Neural cell (in vitro differentiated cells): Measurements from ENCODE around the gene SLC6A17. TPM values are rescaled to one million over a fixed set of nuclear protein-coding genes. Genes with fewer than 3 reads are reported as not detected.

Experiments
- H2AFZ ChIP-seq: fragments of 200-600, 300-800 bp; sonication (generic), shearing (Covaris generic); 2 replicates; pipeline ENCODE4 v1.6.0; 2014; ENCODE audit warnings: low read depth, mild to moderate bottlenecking, antibody characterized with exemption, low read length, moderate library complexity
- H3F3A ChIP-seq: fragments of 200-600 bp; shearing (Covaris generic); 2 replicates; pipeline ENCODE4 v1.6.1; 2016; ENCODE audit warnings: mild to moderate bottlenecking, moderate library complexity, mixed read lengths, antibody characterized with exemption, low read length; ENCODE audit not compliant: insufficient read depth, poor library complexity, severe bottlenecking
- H3K27ac ChIP-seq: fragments of 200-600, 300-800 bp; sonication (generic), shearing (Covaris generic); 2 replicates; pipeline ENCODE4 v1.5.1; 2014; ENCODE audit warnings: mild to moderate bottlenecking, low read length, moderate library complexity
- H3K27me3 ChIP-seq: fragments of 300-800, 200-600 bp; sonication (generic), shearing (Covaris generic); 2 replicates; pipeline ENCODE4 v1.6.0; 2014; ENCODE audit warnings: mild to moderate bottlenecking, low read depth, low read length, moderate library complexity; ENCODE audit not compliant: insufficient read depth
- H3K36me3 ChIP-seq: fragments of 300-800, 200-600 bp; sonication (generic), shearing (Covaris generic); 2 replicates; pipeline ENCODE4 v1.5.1; 2014; ENCODE audit warnings: mild to moderate bottlenecking, antibody characterized with exemption, low read length, moderate library complexity; ENCODE audit not compliant: insufficient read depth
- H3K4me2 ChIP-seq: fragments of 300-800, 200-600 bp; sonication (generic), shearing (Covaris generic); 2 replicates; pipeline ENCODE4 v1.6.0; 2014; ENCODE audit warnings: mild to moderate bottlenecking, low read length
- H3K4me3 ChIP-seq: fragments of 300-800, 200-600 bp; sonication (generic), shearing (Covaris generic); 2 replicates; pipeline ENCODE4 v1.5.1; 2014; ENCODE audit warnings: mild to moderate bottlenecking, low read length, moderate library complexity
- H3K79me2 ChIP-seq: fragments of 200-600 bp; shearing (Covaris generic); replicated peaks from 2 replicates; pipeline ENCODE4 v1.6.0; 2014; ENCODE audit warnings: mild to moderate bottlenecking, low read length, moderate library complexity; ENCODE audit not compliant: insufficient read depth
- H3K9ac ChIP-seq: fragments of 300-800, 200-600 bp; sonication (generic), shearing (Covaris generic); 2 replicates; pipeline ENCODE4 v1.6.1; 2016; ENCODE audit warnings: mild to moderate bottlenecking, low read length, mixed read lengths
- H3K9me2 ChIP-seq: fragments of 200-600 bp; shearing (Covaris generic); 2 replicates; pipeline ENCODE4 v1.6.1; 2016; ENCODE audit warnings: mild to moderate bottlenecking, low read length, mixed read lengths; ENCODE audit not compliant: insufficient read depth
- H3K9me3 ChIP-seq: fragments of 200-600, 300-800 bp; sonication (generic), shearing (Covaris generic); 2 replicates; pipeline ENCODE4 v1.6.1; 2016; ENCODE audit warnings: mild to moderate bottlenecking, mixed run types, low read length, moderate library complexity, mixed read lengths
- H4K20me1 ChIP-seq: fragments of 200-600 bp; shearing (Covaris generic); 2 replicates; pipeline ENCODE4 v1.6.1; 2016; ENCODE audit warnings: mild to moderate bottlenecking, mixed run types; ENCODE audit not compliant: insufficient read depth
- EP300 ChIP-seq: fragments of 450-650 bp; conservative IDR thresholded peaks from 2 replicates; pipeline ENCODE4 v1.6.1; 2014; ENCODE audit warnings: antibody characterized with exemption, mild to moderate bottlenecking, moderate library complexity; ENCODE audit not compliant: poor library complexity, severe bottlenecking
- EZH2 ChIP-seq: fragments of 200-600, 300-800 bp; shearing (Covaris generic), sonication (generic); IDR thresholded peaks from 2 replicates; pipeline ENCODE4 v1.6.1; 2014; ENCODE audit warnings: antibody characterized with exemption, low read length, borderline replicate concordance, mild to moderate bottlenecking; ENCODE audit not compliant: insufficient read depth, poor library complexity, severe bottlenecking
- MXI1 ChIP-seq: fragments of 450-650 bp; conservative IDR thresholded peaks from 2 replicates; pipeline ENCODE4 v1.6.1; 2014; ENCODE audit warnings: antibody characterized with exemption, mild to moderate bottlenecking; ENCODE audit not compliant: poor library complexity, severe bottlenecking
- POLR2AphosphoS5 ChIP-seq: IDR thresholded peaks from 2 replicates; pipeline ENCODE4 v1.6.1; 2012
- RAD21 ChIP-seq: fragments of 450-650 bp; conservative IDR thresholded peaks from 2 replicates; pipeline ENCODE4 v1.6.1; 2014; ENCODE audit warnings: antibody characterized with exemption, mild to moderate bottlenecking, moderate library complexity
- SMC3 ChIP-seq: fragments of 450-650 bp; conservative IDR thresholded peaks from 2 replicates; pipeline ENCODE4 v1.6.1; 2014; ENCODE audit warnings: antibody characterized with exemption, mild to moderate bottlenecking, moderate library complexity; ENCODE audit not compliant: poor library complexity
- TAF1 ChIP-seq: IDR thresholded peaks from 2 replicates; pipeline ENCODE4 v1.6.1; 2012; ENCODE audit warnings: low read depth
- polyA plus RNA-seq: library from polyadenylated mRNA; depleted of rRNA; stranded (reverse); fragments of >200 nt; gene quantifications from 2 replicates; pipeline ENCODE4 v1.2.3, GENCODE V29; 2014
- TF ChIP-seq, protein P1 (sequence below): fragments of 450-650 bp; IDR thresholded peaks from 2 replicates; pipeline ENCODE4 v1.5.1; 2014; ENCODE audit warnings: antibody characterized with exemption, mild to moderate bottlenecking, moderate library complexity; ENCODE audit not compliant: poor library complexity, severe bottlenecking
- TF ChIP-seq, protein P2 (sequence below): IDR thresholded peaks from 2 replicates; pipeline ENCODE4 v1.6.1; 2012; ENCODE audit warnings: borderline replicate concordance

SLC6A17 gene
- polyA plus RNA-seq, 1 donor from 2014 or later = 3.5 TPM

- no peak overlapping the region for H3K27ac ChIP-seq
- no peak for TF ChIP-seq SMC3
- TF ChIP-seq, protein P1, sequence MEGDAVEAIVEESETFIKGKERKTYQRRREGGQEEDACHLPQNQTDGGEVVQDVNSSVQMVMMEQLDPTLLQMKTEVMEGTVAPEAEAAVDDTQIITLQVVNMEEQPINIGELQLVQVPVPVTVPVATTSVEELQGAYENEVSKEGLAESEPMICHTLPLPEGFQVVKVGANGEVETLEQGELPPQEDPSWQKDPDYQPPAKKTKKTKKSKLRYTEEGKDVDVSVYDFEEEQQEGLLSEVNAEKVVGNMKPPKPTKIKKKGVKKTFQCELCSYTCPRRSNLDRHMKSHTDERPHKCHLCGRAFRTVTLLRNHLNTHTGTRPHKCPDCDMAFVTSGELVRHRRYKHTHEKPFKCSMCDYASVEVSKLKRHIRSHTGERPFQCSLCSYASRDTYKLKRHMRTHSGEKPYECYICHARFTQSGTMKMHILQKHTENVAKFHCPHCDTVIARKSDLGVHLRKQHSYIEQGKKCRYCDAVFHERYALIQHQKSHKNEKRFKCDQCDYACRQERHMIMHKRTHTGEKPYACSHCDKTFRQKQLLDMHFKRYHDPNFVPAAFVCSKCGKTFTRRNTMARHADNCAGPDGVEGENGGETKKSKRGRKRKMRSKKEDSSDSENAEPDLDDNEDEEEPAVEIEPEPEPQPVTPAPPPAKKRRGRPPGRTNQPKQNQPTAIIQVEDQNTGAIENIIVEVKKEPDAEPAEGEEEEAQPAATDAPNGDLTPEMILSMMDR = no peak
- no peak for TF ChIP-seq POLR2AphosphoS5
- TF ChIP-seq RAD21 = no peak
- TF ChIP-seq MXI1 = no peak
- no peak for TF ChIP-seq TAF1
- no peak for TF ChIP-seq EZH2
- TF ChIP-seq EP300 = no peak
- TF ChIP-seq, protein P2, sequence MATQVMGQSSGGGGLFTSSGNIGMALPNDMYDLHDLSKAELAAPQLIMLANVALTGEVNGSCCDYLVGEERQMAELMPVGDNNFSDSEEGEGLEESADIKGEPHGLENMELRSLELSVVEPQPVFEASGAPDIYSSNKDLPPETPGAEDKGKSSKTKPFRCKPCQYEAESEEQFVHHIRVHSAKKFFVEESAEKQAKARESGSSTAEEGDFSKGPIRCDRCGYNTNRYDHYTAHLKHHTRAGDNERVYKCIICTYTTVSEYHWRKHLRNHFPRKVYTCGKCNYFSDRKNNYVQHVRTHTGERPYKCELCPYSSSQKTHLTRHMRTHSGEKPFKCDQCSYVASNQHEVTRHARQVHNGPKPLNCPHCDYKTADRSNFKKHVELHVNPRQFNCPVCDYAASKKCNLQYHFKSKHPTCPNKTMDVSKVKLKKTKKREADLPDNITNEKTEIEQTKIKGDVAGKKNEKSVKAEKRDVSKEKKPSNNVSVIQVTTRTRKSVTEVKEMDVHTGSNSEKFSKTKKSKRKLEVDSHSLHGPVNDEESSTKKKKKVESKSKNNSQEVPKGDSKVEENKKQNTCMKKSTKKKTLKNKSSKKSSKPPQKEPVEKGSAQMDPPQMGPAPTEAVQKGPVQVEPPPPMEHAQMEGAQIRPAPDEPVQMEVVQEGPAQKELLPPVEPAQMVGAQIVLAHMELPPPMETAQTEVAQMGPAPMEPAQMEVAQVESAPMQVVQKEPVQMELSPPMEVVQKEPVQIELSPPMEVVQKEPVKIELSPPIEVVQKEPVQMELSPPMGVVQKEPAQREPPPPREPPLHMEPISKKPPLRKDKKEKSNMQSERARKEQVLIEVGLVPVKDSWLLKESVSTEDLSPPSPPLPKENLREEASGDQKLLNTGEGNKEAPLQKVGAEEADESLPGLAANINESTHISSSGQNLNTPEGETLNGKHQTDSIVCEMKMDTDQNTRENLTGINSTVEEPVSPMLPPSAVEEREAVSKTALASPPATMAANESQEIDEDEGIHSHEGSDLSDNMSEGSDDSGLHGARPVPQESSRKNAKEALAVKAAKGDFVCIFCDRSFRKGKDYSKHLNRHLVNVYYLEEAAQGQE = no peak
- no peaks in the 10 kb centered on the region for H3K36me3 ChIP-seq
- H3K79me2 ChIP-seq = no peaks in the 10 kb centered on the region
- H3K9me3 ChIP-seq = no peaks in the 10 kb centered on the region
- H2AFZ ChIP-seq = no peak overlapping the region
- no peak overlapping the region for H3K4me3 ChIP-seq
- no peaks in the 10 kb centered on the region for H4K20me1 ChIP-seq
- H3K27me3 ChIP-seq = no peaks in the 10 kb centered on the region
- H3F3A ChIP-seq = no peaks in the 10 kb centered on the region
- H3K9me2 ChIP-seq = no peaks in the 10 kb centered on the region
- no peak overlapping the region for H3K4me2 ChIP-seq
- H3K9ac ChIP-seq = no peak overlapping the region
Measured at GRCh38 chr1:110218739-110219138, 68.4 kb downstream of the SLC6A17 start.

DNA sequence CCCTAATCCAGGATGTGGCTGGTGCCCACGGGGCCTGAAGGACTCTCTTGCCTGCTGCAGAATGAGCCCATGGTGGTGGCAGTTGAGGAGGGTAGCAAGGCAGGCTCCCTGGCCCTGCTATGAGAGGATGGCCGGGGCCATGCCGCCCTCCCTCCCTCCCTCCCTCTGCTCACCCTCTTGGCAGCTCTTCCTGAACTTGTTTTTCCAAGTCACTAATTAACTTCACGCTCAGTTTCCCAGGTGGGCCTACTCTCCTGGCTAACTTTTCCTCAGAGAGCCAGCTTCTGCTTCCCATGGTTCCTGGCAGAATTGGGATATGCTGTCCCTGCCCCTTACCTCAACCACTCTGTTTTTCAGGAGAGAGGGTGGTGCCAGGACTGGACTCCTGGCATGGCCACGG is 70.0 kb downstream of the SLC6A17 start:
- Histone ChIP-seq H3K4me3 (no peak overlapping the region), H3K27me3 (no peaks in the 10 kb centered on the region), H3F3A (no peaks in the 10 kb centered on the region), H3K9me2 (no peaks in the 10 kb centered on the region), H3K36me3 (no peaks in the 10 kb centered on the region), H3K4me2 (no peak overlapping the region), H2AFZ (no peak overlapping the region), H3K27ac (no peak overlapping the region), H4K20me1 (no peaks in the 10 kb centered on the region), H3K9me3 (no peaks in the 10 kb centered on the region), H3K9ac (no peak overlapping the region), H3K79me2 (no peaks in the 10 kb centered on the region)
- TF ChIP-seq RAD21 (no peak), SMC3 (no peak), TAF1 (no peak), MXI1 (no peak), EP300 (no peak), EZH2 (no peak), POLR2AphosphoS5 (no peak)
- TF ChIP-seq, protein P2 = no peak
- TF ChIP-seq, protein P1 = no peak
